NCI-H128 (cell line): Measurements from ENCODE around the gene GLCE.
"Not testable (repeated sequence)": the region's sequence is repeated elsewhere in the genome, so short reads cannot be mapped to it uniquely, and the experiment has no call there.

Experiments used
- DNase-seq: peaks from one replicate; lab custom pipeline; 2025; ENCODE audit not compliant: unreplicated experiment; lab: John Stamatoyannopoulos, UW

Gene GLCE

GRCh38 chr15:69244798-69245197 is 84.4 kb downstream of the GLCE start:
- no peak for DNase-seq

- no peak for DNase-seq
Measured at GRCh38 chr15:69253156-69253555, 92.7 kb downstream of the GLCE start.

- no peak for DNase-seq
Measured at GRCh38 chr15:69265347-69265955, 105.0 kb downstream of the GLCE start.

GRCh38 chr15:69271217-69271616 is 110.8 kb downstream of the GLCE start:
- DNase-seq: no peak

- DNase-seq: no peak
Measured at GRCh38 chr15:69272139-69272538, 111.7 kb downstream of the GLCE start.

GRCh38 chr15:69272891-69273290 is 112.5 kb downstream of the GLCE start:
- DNase-seq: no peak

- DNase-seq: no peak
Measured at GRCh38 chr15:69275074-69275670, 114.7 kb downstream of the GLCE start.

GRCh38 chr15:69275933-69276560 is 115.6 kb downstream of the GLCE start:
- DNase-seq: no peak

- DNase-seq: no peak
Measured at GRCh38 chr15:69277316-69277715, 116.9 kb downstream of the GLCE start.

- DNase-seq: no peak
Measured at GRCh38 chr15:69279636-69280035, 119.2 kb downstream of the GLCE start.

- DNase-seq: no peak
Measured at GRCh38 chr15:69280783-69281182, 120.3 kb downstream of the GLCE start.

- no peak for DNase-seq
Measured at GRCh38 chr15:69282104-69282743, 121.8 kb downstream of the GLCE start.

GRCh38 chr15:69285834-69286233 is 125.4 kb downstream of the GLCE start:
- DNase-seq: no peak

GRCh38 chr15:69288011-69288410 is 127.6 kb downstream of the GLCE start:
- no peak for DNase-seq

GRCh38 chr15:69288531-69289341 is 128.3 kb downstream of the GLCE start:
- no peak for DNase-seq

- no peak for DNase-seq
Measured at GRCh38 chr15:69289342-69290146, 129.1 kb downstream of the GLCE start.

GRCh38 chr15:69290346-69291164 is 130.1 kb downstream of the GLCE start:
- DNase-seq: no peak

GRCh38 chr15:69291651-69292050 is 131.2 kb downstream of the GLCE start:
- not testable (repeated sequence) for DNase-seq

- no peak for DNase-seq
Measured at GRCh38 chr15:69292826-69293420, 132.5 kb downstream of the GLCE start.
